Measurements from ENCODE around the gene CCDC3. TPM values are rescaled to one million over a fixed set of nuclear protein-coding genes. Genes with fewer than 3 reads are reported as not detected.

CCDC3 gene
- total and polyA plus RNA-seq, 2 of the 8 experiments (the other 6 are each of a cell fraction or from before 2014, with no cell fraction given) = 3.4 to 3.7 TPM

DNA sequence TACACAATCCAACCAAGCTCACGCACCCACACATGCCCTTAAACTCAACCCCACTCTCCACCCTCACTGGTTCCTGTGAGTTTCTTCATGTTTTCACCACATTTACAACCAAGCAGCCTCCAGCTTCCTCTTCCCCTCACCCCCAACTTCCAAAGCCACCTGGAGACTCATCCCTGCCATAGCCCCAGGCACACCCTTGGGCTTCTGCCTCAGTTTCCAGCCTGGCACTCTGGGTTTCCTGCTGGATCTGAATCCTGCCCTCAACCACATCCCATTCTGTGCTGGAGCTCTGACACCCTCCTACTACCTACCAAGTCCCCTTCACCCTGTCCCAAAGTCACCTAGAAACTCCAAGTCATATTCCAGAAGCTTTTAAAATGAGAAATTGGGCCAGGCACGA lies 29.4 kb downstream of the CCDC3 start:
- H3K23me2 ChIP-seq (ENCODE audit: low read depth, low read length) = no peaks in the 10 kb centered on the region
- no peak overlapping the region for H3K4ac ChIP-seq (replicated peaks; ENCODE audit: insufficient read length, low read depth, low read length)
- CTCF ChIA-PET (ENCODE audit: partially characterized antibody) = interaction anchor here (1.3 to 2.1 kb wide), 3 partner anchors 74 to 110 kb away, joined by 3 to 8 read pairs (median 3); no protein-coding TSS in a partner anchor
- H4K20me1 ChIP-seq (replicated peaks in 1 of 2; ENCODE audit: control insufficient read depth in 1 of 2, insufficient read depth in 2 of 2, low read length in 2 of 2) = no peaks in the 10 kb centered on the region
- no peak overlapping the region for H3K4me3 ChIP-seq (ENCODE audit: extremely low read depth in 1 of 4, insufficient read depth in 2 of 4, low read depth in 3 of 4, low read length in 4 of 4)
- H2BK15ac ChIP-seq (ENCODE audit: low read length) = peak overlapping the region; percentile 18; the same call in 1 of the 2 replicates
- H3K79me2 ChIP-seq (ENCODE audit: control insufficient read depth in 1 of 2, insufficient read depth in 2 of 2, low read length in 2 of 2) = no peaks in the 10 kb centered on the region
- no peak overlapping the region for H3K4me2 ChIP-seq (ENCODE audit: insufficient read depth in 1 of 2, low read depth in 2 of 2, low read length in 2 of 2)
- H2BK5ac ChIP-seq (ENCODE audit: low read depth, low read length) = no peak overlapping the region
- 0 out of 7 replicates have a peak, but pooled peaks cover 0 to 2% (median 0%) of the 10 kb centered on the region in 4 experiments for H3K4me1 ChIP-seq (replicated peaks in 1 of 4; ENCODE audit: control insufficient read depth in 3 of 4, insufficient read depth in 4 of 4, low read length in 3 of 4)
- no peak for DNase-seq (ENCODE audit: low read depth in 1 of 2, low spot score in 2 of 2)
- no peak for FAIRE-seq
- no peak overlapping the region for H3K18ac ChIP-seq (ENCODE audit: extremely low read depth, low read length)
- H4K5ac ChIP-seq (ENCODE audit: insufficient read length, low read depth, low read length) = no peak overlapping the region
- H2AK5ac ChIP-seq (ENCODE audit: low read depth, low read length) = no peak overlapping the region
- H2BK20ac ChIP-seq (ENCODE audit: low read length) = no peak overlapping the region
- no peaks in the 10 kb centered on the region for H3K27me3 ChIP-seq (replicated peaks in 1 of 4; ENCODE audit: control insufficient read depth in 3 of 4, extremely low read depth in 1 of 4, insufficient read depth in 3 of 4, low read length in 3 of 4)
- H4K91ac ChIP-seq (replicated peaks; ENCODE audit: insufficient read length, low read length) = no peak overlapping the region
- H3K36me3 ChIP-seq (ENCODE audit: control insufficient read depth in 2 of 4, insufficient read depth in 4 of 4, low read length in 3 of 4) = no peaks in the 10 kb centered on the region
- H2BK12ac ChIP-seq (ENCODE audit: low read depth, low read length) = peak overlapping the region; percentile 17; the same call in 1 of the 2 replicates
- H3K27ac ChIP-seq (ENCODE audit: low read depth, low read length) = no peak overlapping the region
- H2AFZ ChIP-seq (ENCODE audit: low read length) = no peak overlapping the region
- WGBS, 2 experiments (ENCODE audit: extremely low coverage in 1 of 2, insufficient coverage in 1 of 2, insufficient read length in 1 of 2, insufficient replicate concordance in 2 of 2, low coverage in 1 of 2, low lambda C conversion rate in 2 of 2, missing lambda C conversion rate in 1 of 2) = 91% methylated on average over 2 of the region's 2 CpGs; no CpG with 5 or more reads in 1 of the 2 experiments
- H3K9ac ChIP-seq (replicated peaks in 1 of 4; ENCODE audit: extremely low read depth in 1 of 4, low read depth in 3 of 4, low read length in 3 of 4) = no peak overlapping the region
- H3K56ac ChIP-seq (replicated peaks; ENCODE audit: insufficient read length, low read depth, low read length) = no peak overlapping the region
- no peak overlapping the region for H3K14ac ChIP-seq (ENCODE audit: insufficient read length)
- POLR2A ChIA-PET (ENCODE audit: partially characterized antibody) = no interaction called here
- H3K79me1 ChIP-seq (ENCODE audit: low read depth, low read length) = no peaks in the 10 kb centered on the region
- no peak overlapping the region for H2BK120ac ChIP-seq (replicated peaks; ENCODE audit: low read depth, low read length)
- no peaks in the 10 kb centered on the region for H3K9me3 ChIP-seq (ENCODE audit: insufficient read depth in 2 of 2, low read depth in 1 of 2, low read length in 1 of 2)
- H3K23ac ChIP-seq (ENCODE audit: insufficient read length) = no peak overlapping the region
- H4K8ac ChIP-seq (ENCODE audit: extremely low read depth, insufficient read depth, low read length) = peak overlapping the region; percentile 71; the same call in 1 of the 2 replicates
- TF ChIP-seq ATF3 (IDR thresholded peaks at IDR 0.05; ENCODE audit: insufficient read depth, low read depth, low read length) (no peak), KDM1A (IDR thresholded peaks at IDR 0.05; ENCODE audit: borderline replicate concordance, low read length) (no peak), SIRT6 (IDR thresholded peaks at IDR 0.05; ENCODE audit: low read length) (no peak), JUN (IDR thresholded peaks at IDR 0.05; ENCODE audit: low read depth, low read length) (no peak), TEAD4 (IDR thresholded peaks at IDR 0.05; ENCODE audit: low read depth, low read length) (no peak), CREB1 (IDR thresholded peaks at IDR 0.05) (no peak), ASH2L (IDR thresholded peaks at IDR 0.05; ENCODE audit: low read length) (no peak), CBX8 (IDR thresholded peaks at IDR 0.05; ENCODE audit: borderline replicate concordance, low read depth, low read length) (no peak), JUND (IDR thresholded peaks at IDR 0.05; ENCODE audit: low read length) (no peak)

All from H1 (cell line).